ENCODE results near the gene FRAS1. TPM values are rescaled to one million over a fixed set of nuclear protein-coding genes. Genes with fewer than 3 reads are reported as not detected.

The FRAS1 gene
- total and polyA plus RNA-seq, 2 of the 8 experiments (the other 6 are each of a cell fraction or from before 2014, with no cell fraction given): 38.5 to 109 TPM

DNA sequence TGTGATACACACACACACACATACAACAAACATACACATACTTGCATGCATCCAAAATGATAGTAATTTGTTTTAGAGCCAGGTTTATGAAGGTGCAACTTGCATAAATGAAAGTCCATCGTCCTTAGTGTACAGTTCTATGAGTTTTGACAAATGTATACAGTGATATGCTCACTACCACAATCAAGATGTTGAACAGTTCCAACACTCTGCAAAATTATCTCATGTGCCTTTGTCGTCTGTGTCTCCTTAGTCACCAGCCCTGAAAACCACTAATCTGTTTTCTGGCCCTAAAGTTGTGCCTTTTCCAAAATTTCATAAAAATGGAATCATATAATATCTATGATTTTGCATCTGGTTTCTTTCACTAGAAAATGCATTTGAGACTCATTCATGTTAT is 426.7 kb downstream of the FRAS1 start:
- H3K79me1 ChIP-seq (ENCODE audit: low read depth, low read length): no peaks in the 10 kb centered on the region
- no peak overlapping the region for H4K91ac ChIP-seq (replicated peaks; ENCODE audit: insufficient read length, low read length)
- H4K8ac ChIP-seq (ENCODE audit: extremely low read depth, insufficient read depth, low read length): no peak overlapping the region
- H2BK120ac ChIP-seq (replicated peaks; ENCODE audit: low read depth, low read length): no peak overlapping the region
- ChIA-PET POLR2A (ENCODE audit: partially characterized antibody) (no interaction called here), CTCF (ENCODE audit: partially characterized antibody) (no interaction called here)
- no peak overlapping the region for H2BK5ac ChIP-seq (ENCODE audit: low read depth, low read length)
- H3K56ac ChIP-seq (replicated peaks; ENCODE audit: insufficient read length, low read depth, low read length): no peak overlapping the region
- H4K5ac ChIP-seq (ENCODE audit: insufficient read length, low read depth, low read length): no peak overlapping the region
- H3K23ac ChIP-seq (ENCODE audit: insufficient read length): no peak overlapping the region
- H2BK20ac ChIP-seq (ENCODE audit: low read length): no peak overlapping the region
- no peak overlapping the region for H3K4me3 ChIP-seq (ENCODE audit: extremely low read depth in 1 of 4, insufficient read depth in 2 of 4, low read depth in 3 of 4, low read length in 4 of 4)
- H2AK5ac ChIP-seq (ENCODE audit: low read depth, low read length): no peak overlapping the region
- no peak overlapping the region for H3K27ac ChIP-seq (ENCODE audit: low read depth, low read length)
- H2BK12ac ChIP-seq (ENCODE audit: low read depth, low read length): no peak overlapping the region
- FAIRE-seq: no peak
- no peak overlapping the region for H3K14ac ChIP-seq (ENCODE audit: insufficient read length)
- H2BK15ac ChIP-seq (ENCODE audit: low read length): no peak overlapping the region
- peaks cover 0 to 3% (median 0%) of the 10 kb centered on the region in 4 experiments; a peak in 1 of 7 replicates for H3K27me3 ChIP-seq (replicated peaks in 1 of 4; ENCODE audit: control insufficient read depth in 3 of 4, extremely low read depth in 1 of 4, insufficient read depth in 3 of 4, low read length in 3 of 4)
- H3K9me3 ChIP-seq (ENCODE audit: insufficient read depth in 2 of 2, low read depth in 1 of 2, low read length in 1 of 2): no peaks in the 10 kb centered on the region
- no peaks in the 10 kb centered on the region for H4K20me1 ChIP-seq (replicated peaks in 1 of 2; ENCODE audit: control insufficient read depth in 1 of 2, insufficient read depth in 2 of 2, low read length in 2 of 2)
- H3K4ac ChIP-seq (replicated peaks; ENCODE audit: insufficient read length, low read depth, low read length): no peak overlapping the region
- H3K4me1 ChIP-seq (replicated peaks in 1 of 4; ENCODE audit: control insufficient read depth in 3 of 4, insufficient read depth in 4 of 4, low read length in 3 of 4): no peaks in the 10 kb centered on the region
- no peak overlapping the region for H3K18ac ChIP-seq (ENCODE audit: extremely low read depth, low read length)
- no peaks in the 10 kb centered on the region for H3K23me2 ChIP-seq (ENCODE audit: low read depth, low read length)
- no peak overlapping the region for H2AFZ ChIP-seq (ENCODE audit: low read length)
- no peak overlapping the region for H3K4me2 ChIP-seq (ENCODE audit: insufficient read depth in 1 of 2, low read depth in 2 of 2, low read length in 2 of 2)
- 83% methylated on average over 2 of the region's 2 CpGs; no CpG with 5 or more reads in 1 of the 2 experiments for WGBS, 2 experiments (ENCODE audit: extremely low coverage in 1 of 2, insufficient coverage in 1 of 2, insufficient read length in 1 of 2, insufficient replicate concordance in 2 of 2, low coverage in 1 of 2, low lambda C conversion rate in 2 of 2, missing lambda C conversion rate in 1 of 2)
- DNase-seq (ENCODE audit: low read depth in 1 of 2, low spot score in 2 of 2): no peak
- H3K36me3 ChIP-seq (ENCODE audit: control insufficient read depth in 2 of 4, insufficient read depth in 4 of 4, low read length in 3 of 4): peaks cover 12 to 63% (median 42%) of the 10 kb centered on the region in 4 experiments
- TF ChIP-seq BCL11A (IDR thresholded peaks at IDR 0.05; ENCODE audit: low read depth in 2 of 2, low read length in 2 of 2): no peak
- no peak for TF ChIP-seq SUZ12 (IDR thresholded peaks at IDR 0.05; ENCODE audit: low read length)
- H3K79me2 ChIP-seq (ENCODE audit: control insufficient read depth in 1 of 2, insufficient read depth in 2 of 2, low read length in 2 of 2): no peaks in the 10 kb centered on the region
- no peak overlapping the region for H3K9ac ChIP-seq (replicated peaks in 1 of 4; ENCODE audit: extremely low read depth in 1 of 4, low read depth in 3 of 4, low read length in 3 of 4)

Measured in H1 (cell line).